IMR-90 (cell line): ENCODE data around the gene SMOC1. TPM values are rescaled to one million over a fixed set of nuclear protein-coding genes. Genes with fewer than 3 reads are reported as not detected.

Source experiments
- ATAC-seq: fragments of 200-7000 bp; cut with Tn5 transposase; 2 replicates; pipeline ENCODE4 v1.9.1; 2020; ENCODE audit warnings: low read depth, mild to moderate bottlenecking, moderate library complexity
- BruUV-seq: library from RNA; stranded (reverse); fragments of 400-500 nt; replicated peaks from 2 replicates; lab custom pipeline; 2021; lab: Mats Ljungman, UMichigan
- CTCF ChIA-PET: fragments of 300-600 bp; formaldehyde crosslinking; extraction: SDS; loops from one replicate; lab custom pipeline; 2021; ENCODE audit warnings: antibody characterized with exemption; lab: Yijun Ruan, JAX
- POLR2A ChIA-PET: fragments of 300-600 bp; sonication (Branson Sonifier 250); formaldehyde crosslinking; loops from one replicate; lab custom pipeline; 2022; ENCODE audit warnings: antibody characterized with exemption; ENCODE audit not compliant: unreplicated experiment; lab: Charles Lee
- DNase-seq: peaks from one replicate; pipeline ENCODE4 v3.0.0; 2013
- H2AFZ ChIP-seq: replicated peaks from 2 replicates; pipeline ENCODE3; 2013; ENCODE audit warnings: low read length, mild to moderate bottlenecking; ENCODE audit not compliant: poor library complexity
- H2AK5ac ChIP-seq: 2 replicates; pipeline ENCODE4 v1.6.1; 2013; ENCODE audit warnings: low read depth, low read length, inconsistent platforms
- H2AK9ac ChIP-seq: replicated peaks from 2 replicates; pipeline ENCODE3; 2013; ENCODE audit warnings: mild to moderate bottlenecking, low read depth, low read length, moderate library complexity; ENCODE audit not compliant: poor library complexity
- H2BK120ac ChIP-seq: 2 replicates; pipeline ENCODE4 v1.6.1; 2013; ENCODE audit warnings: low read depth, low read length, inconsistent platforms
- H2BK15ac ChIP-seq: 3 replicates; pipeline ENCODE4 v1.6.1; 2013; ENCODE audit warnings: low read depth, low read length, inconsistent platforms
- H2BK20ac ChIP-seq: 2 replicates; pipeline ENCODE4 v1.6.1; 2013; ENCODE audit warnings: low read depth, mild to moderate bottlenecking, inconsistent platforms, low read length, moderate library complexity
- H2BK5ac ChIP-seq: 2 replicates; pipeline ENCODE4 v1.6.1; 2013; ENCODE audit warnings: mild to moderate bottlenecking, low read depth, low read length, inconsistent platforms; ENCODE audit not compliant: poor library complexity, severe bottlenecking
- H3K14ac ChIP-seq: replicated peaks from 2 replicates; pipeline ENCODE4 v1.6.1; 2013; ENCODE audit warnings: low read depth, low read length, inconsistent platforms
- H3K18ac ChIP-seq: 2 replicates; pipeline ENCODE4 v1.6.1; 2013; ENCODE audit warnings: low read depth, low read length, control low read depth
- H3K23ac ChIP-seq: 2 replicates; pipeline ENCODE4 v1.6.1; 2013; ENCODE audit warnings: low read depth, low read length, inconsistent platforms
- H3K27ac ChIP-seq: 2 replicates; pipeline ENCODE4 v1.5.1; 2013; ENCODE audit warnings: mild to moderate bottlenecking, control low read depth, low read length; ENCODE audit not compliant: insufficient read depth
- H3K27me3 ChIP-seq: 2 replicates; pipeline ENCODE4 v1.6.1; 2013; ENCODE audit warnings: low read length; ENCODE audit not compliant: control insufficient read depth, insufficient read depth
- H3K36me3 ChIP-seq: 2 replicates; pipeline ENCODE4 v1.6.1; 2013; ENCODE audit warnings: low read length, mixed read lengths; ENCODE audit not compliant: control insufficient read depth, insufficient read depth
- H3K4ac ChIP-seq: 2 replicates; pipeline ENCODE4 v1.6.1; 2013; ENCODE audit warnings: low read depth, low read length, inconsistent platforms
- H3K4me1 ChIP-seq: 2 replicates; pipeline ENCODE4 v1.6.1; 2013; ENCODE audit warnings: low read length, mixed read lengths; ENCODE audit not compliant: control insufficient read depth, insufficient read depth
- H3K4me2 ChIP-seq: 2 replicates; pipeline ENCODE4 v1.6.1; 2013; ENCODE audit warnings: low read depth, mild to moderate bottlenecking, control low read depth, low read length, moderate library complexity
- H3K4me3 ChIP-seq: 2 replicates; pipeline ENCODE4 v1.5.1; 2013; ENCODE audit warnings: low read depth, mild to moderate bottlenecking, control low read depth, low read length, moderate library complexity; ENCODE audit not compliant: insufficient read depth
- H3K56ac ChIP-seq: 2 replicates; pipeline ENCODE4 v1.6.1; 2013; ENCODE audit warnings: low read length, inconsistent platforms; ENCODE audit not compliant: insufficient read depth; ENCODE audit errors: extremely low read depth
- H3K79me1 ChIP-seq, 2 experiments: 2 replicates each; pipeline ENCODE4 v1.6.1; 2013; ENCODE audit warnings: low read length in 2 of 2, inconsistent platforms in 1 of 2, low read depth in 1 of 2
- H3K9ac ChIP-seq: 2 replicates; pipeline ENCODE4 v1.6.1; 2013; ENCODE audit warnings: low read depth, low read length, control low read depth
- H3K9me1 ChIP-seq: 2 replicates; pipeline ENCODE4 v1.6.1; 2013; ENCODE audit warnings: low read length, inconsistent platforms; ENCODE audit not compliant: insufficient read depth
- H3K9me3 ChIP-seq: 2 replicates; pipeline ENCODE4 v1.6.1; 2013; ENCODE audit warnings: low read length; ENCODE audit not compliant: control insufficient read depth, insufficient read depth
- H4K20me1 ChIP-seq: 2 replicates; pipeline ENCODE4 v1.6.1; 2013; ENCODE audit warnings: low read length, inconsistent platforms; ENCODE audit not compliant: insufficient read depth
- H4K5ac ChIP-seq: 2 replicates; pipeline ENCODE4 v1.6.1; 2013; ENCODE audit warnings: mild to moderate bottlenecking, low read depth, low read length, control low read depth
- H4K8ac ChIP-seq, 2 experiments: 2 replicates each; pipeline ENCODE4 v1.6.1; 2013; ENCODE audit warnings: low read depth in 2 of 2, low read length in 2 of 2, control low read depth in 1 of 2, inconsistent platforms in 1 of 2
- H4K91ac ChIP-seq: 2 replicates; pipeline ENCODE4 v1.6.1; 2013; ENCODE audit warnings: low read depth, low read length, inconsistent platforms; ENCODE audit not compliant: insufficient read depth
- BHLHE40 ChIP-seq: fragments of 150-350 bp; IDR thresholded peaks from 2 replicates; pipeline ENCODE4 v1.6.1; 2016; ENCODE audit warnings: mild to moderate bottlenecking, low read depth, low read length
- CEBPB ChIP-seq: IDR thresholded peaks from 2 replicates; pipeline ENCODE4 v1.6.1; 2012; ENCODE audit warnings: low read depth, low read length, improper control_type of control experiment
- CTCF ChIP-seq: conservative IDR thresholded peaks from 2 replicates; pipeline ENCODE4 v1.5.1; 2012; ENCODE audit warnings: mild to moderate bottlenecking, low read depth, low read length, improper control_type of control experiment
- ELK1 ChIP-seq: fragments of 150-350 bp; IDR thresholded peaks from 2 replicates; pipeline ENCODE4 v1.6.1; 2016; ENCODE audit warnings: low read depth, mild to moderate bottlenecking, low read length, moderate library complexity, borderline replicate concordance
- FOS ChIP-seq: fragments of 150-350 bp; IDR thresholded peaks from 2 replicates; pipeline ENCODE4 v1.6.1; 2016; ENCODE audit warnings: low read depth, low read length
- MAFK ChIP-seq: IDR thresholded peaks from 2 replicates; pipeline ENCODE4 v1.6.1; 2012; ENCODE audit warnings: low read depth, low read length, improper control_type of control experiment
- MAZ ChIP-seq: IDR thresholded peaks from 2 replicates; pipeline ENCODE4 v1.6.1; 2012; ENCODE audit warnings: low read depth, mild to moderate bottlenecking, low read length, improper control_type of control experiment, moderate library complexity, borderline replicate concordance
- NFE2L2 ChIP-seq: fragments of 150-350 bp; IDR thresholded peaks from 2 replicates; pipeline ENCODE4 v1.6.1; 2016; ENCODE audit warnings: low read depth, mild to moderate bottlenecking, low read length
- POLR2A ChIP-seq: IDR thresholded peaks from 2 replicates; pipeline ENCODE4 v1.6.1; 2012; ENCODE audit warnings: mild to moderate bottlenecking, low read depth, low read length
- RAD21 ChIP-seq: IDR thresholded peaks from 2 replicates; pipeline ENCODE4 v1.6.1; 2012; ENCODE audit warnings: low read length, improper control_type of control experiment
- RCOR1 ChIP-seq: IDR thresholded peaks from 2 replicates; pipeline ENCODE4 v1.6.1; 2012; ENCODE audit warnings: mild to moderate bottlenecking, low read length, improper control_type of control experiment; ENCODE audit not compliant: insufficient replicate concordance
- SMC3 ChIP-seq: fragments of 150-350 bp; IDR thresholded peaks from 2 replicates; pipeline ENCODE4 v1.6.1; 2016; ENCODE audit warnings: low read depth, mild to moderate bottlenecking, antibody characterized with exemption, low read length, moderate library complexity
- USF2 ChIP-seq: fragments of 150-350 bp; IDR thresholded peaks from 2 replicates; pipeline ENCODE4 v1.6.1; 2017; ENCODE audit warnings: mild to moderate bottlenecking, antibody characterized with exemption, low read length, low read depth
- WGBS, 2 experiments: methylation state at CpG; one replicate each; pipeline versions ENCODE4 v1.1.5 to v1.1.7; 2013; ENCODE audit warnings: missing lambda C conversion rate in 2 of 2; ENCODE audit not compliant: insufficient read length in 1 of 2; ENCODE audit errors: extremely low coverage in 2 of 2; 5-methylcytosine and 5-hydroxymethylcytosine counted together
- dilution Hi-C: fragments of 300-500 bp; cut with HindIII; formaldehyde crosslinking; loops from one replicate; pipeline ENCODE4 v1.14.3; 2018; ENCODE audit warnings: low sequenced_read_pairs; ENCODE audit not compliant: unreplicated experiment
- in situ Hi-C: fragments of 300-500 bp; cut with MboI; formaldehyde crosslinking; loops from 3 replicates; pipeline ENCODE4 v1.14.3; 2019; ENCODE audit warnings: low sequenced_read_pairs, inconsistent platforms, mixed read lengths
- intact Hi-C: fragments of 100-400 bp; cut with micrococcal nuclease; formaldehyde crosslinking; loops from 2 replicates; pipeline ENCODE4 v1.10.0; 2022
- polyA plus RNA-seq, 3 experiments: library from polyadenylated mRNA; depleted of rRNA; stranded (reverse); fragments of >200 nt; gene quantifications; 2 replicates each; pipeline ENCODE4 v1.2.3, GENCODE V29; 2012; ENCODE audit warnings: low replicate concordance in 1 of 3
- total RNA-seq: library from RNA; depleted of rRNA; stranded (reverse); fragments of >200 nt; gene quantifications from 2 replicates; pipeline ENCODE4 v1.2.3, GENCODE V29; 2012

Gene SMOC1
- total and polyA plus RNA-seq, 2 of the 4 experiments (the other 2 are of a cell fraction), result 0.90 to 4.1 TPM

GRCh38 chr14:70052990-70053389 is 173.8 kb downstream of the SMOC1 start:
- peak; percentile 28 for DNase-seq
- no peak overlapping the region for H3K23ac ChIP-seq
- BruUV-seq, result no TSS peak

More at GRCh38 chr14:70052990-70053389, 173.8 kb downstream of the SMOC1 start:
- Histone ChIP-seq H3K27me3 (peaks cover 6% of the 10 kb centered on the region), H3K27ac (no peak overlapping the region), H2BK15ac (no peak overlapping the region), H3K4me1 (no peaks in the 10 kb centered on the region), H2BK5ac (no peak overlapping the region), H2AK5ac (no peak overlapping the region), H4K8ac (no peak overlapping the region), H3K9me1 (no peaks in the 10 kb centered on the region), H2AFZ (no peak overlapping the region), H3K36me3 (no peaks in the 10 kb centered on the region), H2BK20ac (no peak overlapping the region), H3K18ac (no peak overlapping the region), H4K91ac (no peak overlapping the region), H3K56ac (no peak overlapping the region), H3K9ac (no peak overlapping the region), H3K4me3 (no peak overlapping the region), H3K79me1 (no peaks in the 10 kb centered on the region), H4K20me1 (no peaks in the 10 kb centered on the region), H3K4me2 (no peak overlapping the region), H2BK120ac (no peak overlapping the region), H2AK9ac (no peak overlapping the region), H3K14ac (no peak overlapping the region), H4K5ac (no peak overlapping the region), H3K4ac (no peak overlapping the region), H3K9me3 (no peaks in the 10 kb centered on the region)
- WGBS, 2 experiments, result 33% methylated on average over 1 of the region's 3 CpGs; no CpG with 5 or more reads in 1 of the 2 experiments
- dilution Hi-C loops (no loop called here), in situ Hi-C loops (no loop called here), intact Hi-C loops (no loop called here)
- ATAC-seq, result peak; percentile 63
- TF ChIP-seq POLR2A, result no peak
- no peak for TF ChIP-seq ELK1
- no peak for TF ChIP-seq RCOR1
- no peak for TF ChIP-seq USF2
- no peak for TF ChIP-seq FOS
- no peak for TF ChIP-seq MAZ
- TF ChIP-seq CTCF, result no peak
- TF ChIP-seq RAD21, result no peak
- no peak for TF ChIP-seq CEBPB
- no peak for TF ChIP-seq MAFK
- TF ChIP-seq NFE2L2, result no peak
- TF ChIP-seq BHLHE40, result no peak
- no peak for TF ChIP-seq SMC3
- POLR2A ChIA-PET, result no interaction called here
- CTCF ChIA-PET, result interaction anchor here (1.0 kb wide), 1 partner anchor 21 kb away, joined by 3 read pairs; no protein-coding TSS in a partner anchor
